Choroid plexus epithelial cell (primary cell): ENCODE data around the gene ELOF1.

ENCODE experiments used
- DNase-seq: peaks from one replicate; pipeline ENCODE4 v3.0.0-alpha.2; 2010; ENCODE audit warnings: low read depth
- H3K4me3 ChIP-seq: 2 replicates; pipeline ENCODE4 v1.5.1; 2011; ENCODE audit warnings: low read depth, mild to moderate bottlenecking, control low read depth, low read length, moderate library complexity
- CTCF ChIP-seq: conservative IDR thresholded peaks from 2 replicates; pipeline ENCODE4 v1.5.1; 2011; ENCODE audit warnings: low read depth, mild to moderate bottlenecking, control low read depth, inconsistent platforms, low read length, moderate library complexity

The ELOF1 gene

GRCh38 chr19:11507370-11508078 is 51.5 kb downstream of the ELOF1 start:
- H3K4me3 ChIP-seq, result no peak overlapping the region
- DNase-seq, result no peak
- no peak for TF ChIP-seq CTCF

GRCh38 chr19:11506967-11507366 is 52.1 kb downstream of the ELOF1 start:
- no peak for DNase-seq
- H3K4me3 ChIP-seq, result no peak overlapping the region
- no peak for TF ChIP-seq CTCF

GRCh38 chr19:11506101-11506555 is 52.9 kb downstream of the ELOF1 start:
- no peak for TF ChIP-seq CTCF
- no peak for DNase-seq
- H3K4me3 ChIP-seq, result peak overlapping the region; percentile 75

GRCh38 chr19:11505504-11506100 is 53.4 kb downstream of the ELOF1 start, which contains the start of gene ZNF653:
TSS of gene ZNF653 (minus strand) at chr19:11505839. CDS start at chr19:11505786, 53 bp downstream.
- no peak for TF ChIP-seq CTCF
- peak; percentile 96 for DNase-seq
- peak within 1 kb of the TSS; percentile 75 for H3K4me3 ChIP-seq

GRCh38 chr19:11505032-11505503 is 54.0 kb downstream of the ELOF1 start:
- peak overlapping the region; percentile 75 for H3K4me3 ChIP-seq
- no peak for TF ChIP-seq CTCF
- peak; percentile 96 for DNase-seq

- DNase-seq, result no peak
- no peak for TF ChIP-seq CTCF
- peak overlapping the region; percentile 75 for H3K4me3 ChIP-seq
Measured at GRCh38 chr19:11504502-11505031, 54.5 kb downstream of the ELOF1 start.
